ENCODE data around the gene FMOD.

GRCh38 chr1:203318229-203318517 is 32.7 kb downstream of the FMOD start:
- TF ChIP-seq CTCF (IDR thresholded peaks at IDR 0.05; ENCODE audit: insufficient read depth, low read length, poor library complexity, severe bottlenecking): no peak
- no peak for TF ChIP-seq EZH2phosphoT487 (conservative IDR thresholded peaks at IDR 0.05; ENCODE audit: low read length)
